ENCODE data around the gene RCSD1. TPM values are rescaled to one million over a fixed set of nuclear protein-coding genes. Genes with fewer than 3 reads are reported as not detected.

The RCSD1 gene
- total RNA-seq, 1 donor from 2014 or later = 0.98 TPM

DNA sequence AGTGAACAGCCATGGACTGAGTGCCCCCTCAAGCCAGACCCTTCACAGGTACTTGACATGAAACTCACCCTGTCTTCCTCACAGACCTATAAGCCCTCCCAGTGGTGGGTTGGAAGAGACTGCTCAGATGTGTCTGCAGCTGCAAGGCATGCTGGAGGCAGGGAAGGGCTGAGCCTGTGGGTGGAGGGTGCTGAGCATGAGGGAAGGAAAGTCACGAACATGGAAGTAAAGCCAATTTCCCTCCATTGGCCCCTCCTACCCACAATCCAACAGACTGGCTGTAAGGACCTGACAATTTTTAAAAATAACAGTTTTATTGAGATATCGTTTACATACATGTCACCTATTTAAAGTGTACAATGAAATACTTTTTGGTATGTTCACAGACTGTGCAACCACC is 44.1 kb downstream of the RCSD1 start:
- Histone ChIP-seq H4K20me1 (ENCODE audit: insufficient read depth, low read length) (no peaks in the 10 kb centered on the region), H3K9me3 (ENCODE audit: insufficient read depth, low read depth, low read length) (no peaks in the 10 kb centered on the region), H2AFZ (ENCODE audit: low read depth, low read length) (no peak overlapping the region), H3K27ac (ENCODE audit: low read depth, low read length) (no peak overlapping the region), H3K9ac (ENCODE audit: low read length) (no peak overlapping the region), H3K36me3 (ENCODE audit: insufficient read depth, low read length) (no peaks in the 10 kb centered on the region), H3K79me2 (ENCODE audit: insufficient read depth, low read length) (no peaks in the 10 kb centered on the region), H3K27me3 (ENCODE audit: insufficient read depth, low read length) (peaks cover 6% of the 10 kb centered on the region), H3K4me2 (ENCODE audit: low read length) (no peak overlapping the region), H3K4me3 (ENCODE audit: insufficient read depth, low read depth, low read length) (no peak overlapping the region), H3K4me1 (ENCODE audit: insufficient read depth, low read length) (no peaks in the 10 kb centered on the region)
- Mint-ChIP-seq H3K36me3 (ENCODE audit: low read depth, unreplicated experiment) (no peaks in the 10 kb centered on the region), H3K4me1 (ENCODE audit: low read depth, unreplicated experiment) (peaks cover 6% of the 10 kb centered on the region), H3K27ac (ENCODE audit: unreplicated experiment) (no peak overlapping the region), H3K4me3 (ENCODE audit: unreplicated experiment) (no peak overlapping the region), H3K27me3 (ENCODE audit: low read depth, unreplicated experiment) (peaks cover 28% of the 10 kb centered on the region), H3K9me3 (ENCODE audit: unreplicated experiment) (peaks cover 3% of the 10 kb centered on the region)
- DNase-seq (ENCODE audit: low read depth) = no peak
- FAIRE-seq = no peak
- TF ChIP-seq, protein P1, sequence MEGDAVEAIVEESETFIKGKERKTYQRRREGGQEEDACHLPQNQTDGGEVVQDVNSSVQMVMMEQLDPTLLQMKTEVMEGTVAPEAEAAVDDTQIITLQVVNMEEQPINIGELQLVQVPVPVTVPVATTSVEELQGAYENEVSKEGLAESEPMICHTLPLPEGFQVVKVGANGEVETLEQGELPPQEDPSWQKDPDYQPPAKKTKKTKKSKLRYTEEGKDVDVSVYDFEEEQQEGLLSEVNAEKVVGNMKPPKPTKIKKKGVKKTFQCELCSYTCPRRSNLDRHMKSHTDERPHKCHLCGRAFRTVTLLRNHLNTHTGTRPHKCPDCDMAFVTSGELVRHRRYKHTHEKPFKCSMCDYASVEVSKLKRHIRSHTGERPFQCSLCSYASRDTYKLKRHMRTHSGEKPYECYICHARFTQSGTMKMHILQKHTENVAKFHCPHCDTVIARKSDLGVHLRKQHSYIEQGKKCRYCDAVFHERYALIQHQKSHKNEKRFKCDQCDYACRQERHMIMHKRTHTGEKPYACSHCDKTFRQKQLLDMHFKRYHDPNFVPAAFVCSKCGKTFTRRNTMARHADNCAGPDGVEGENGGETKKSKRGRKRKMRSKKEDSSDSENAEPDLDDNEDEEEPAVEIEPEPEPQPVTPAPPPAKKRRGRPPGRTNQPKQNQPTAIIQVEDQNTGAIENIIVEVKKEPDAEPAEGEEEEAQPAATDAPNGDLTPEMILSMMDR (IDR thresholded peaks at IDR 0.05; ENCODE audit: insufficient read depth, low read depth, low read length) = no peak
- no peak for TF ChIP-seq EZH2 (IDR thresholded peaks at IDR 0.05; ENCODE audit: insufficient read depth, low read length)

DNA sequence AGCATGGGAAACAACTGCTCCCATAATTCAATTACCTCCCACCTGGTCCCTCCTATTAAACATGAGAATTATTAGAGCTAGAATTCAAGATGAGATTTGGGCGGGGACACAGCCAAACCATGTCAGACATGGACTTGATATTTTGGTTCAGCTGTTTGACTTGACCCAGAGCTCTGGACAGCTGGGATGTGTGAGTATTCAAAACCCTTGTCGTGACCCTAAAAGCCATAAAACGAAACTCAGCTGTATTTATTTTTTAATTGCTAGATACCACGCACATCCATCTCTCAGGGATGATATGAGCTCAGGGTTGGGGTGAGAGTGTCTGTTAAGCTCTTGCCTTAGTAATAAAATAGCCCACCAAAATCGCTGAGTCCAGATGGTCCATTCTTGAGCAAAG is 45.4 kb downstream of the RCSD1 start:
- peaks cover 3% of the 10 kb centered on the region for H3K9me3 Mint-ChIP-seq (ENCODE audit: unreplicated experiment)
- Histone ChIP-seq H3K36me3 (ENCODE audit: insufficient read depth, low read length) (no peaks in the 10 kb centered on the region), H3K27me3 (ENCODE audit: insufficient read depth, low read length) (peaks cover 6% of the 10 kb centered on the region), H3K9ac (ENCODE audit: low read length) (no peak overlapping the region), H3K27ac (ENCODE audit: low read depth, low read length) (no peak overlapping the region), H3K9me3 (ENCODE audit: insufficient read depth, low read depth, low read length) (no peaks in the 10 kb centered on the region), H3K4me1 (ENCODE audit: insufficient read depth, low read length) (no peaks in the 10 kb centered on the region), H3K4me3 (ENCODE audit: insufficient read depth, low read depth, low read length) (no peak overlapping the region), H3K4me2 (ENCODE audit: low read length) (no peak overlapping the region), H2AFZ (ENCODE audit: low read depth, low read length) (no peak overlapping the region), H3K79me2 (ENCODE audit: insufficient read depth, low read length) (no peaks in the 10 kb centered on the region), H4K20me1 (ENCODE audit: insufficient read depth, low read length) (no peaks in the 10 kb centered on the region)
- TF ChIP-seq, protein P1 (IDR thresholded peaks at IDR 0.05; ENCODE audit: insufficient read depth, low read depth, low read length) = no peak
- TF ChIP-seq EZH2 (IDR thresholded peaks at IDR 0.05; ENCODE audit: insufficient read depth, low read length) = no peak
- peaks cover 3% of the 10 kb centered on the region for H3K4me1 Mint-ChIP-seq (ENCODE audit: low read depth, unreplicated experiment)
- no peak overlapping the region for H3K4me3 Mint-ChIP-seq (ENCODE audit: unreplicated experiment)
- no peak for DNase-seq (ENCODE audit: low read depth)
- H3K27me3 Mint-ChIP-seq (ENCODE audit: low read depth, unreplicated experiment) = peaks cover 28% of the 10 kb centered on the region
- FAIRE-seq = no peak
- H3K27ac Mint-ChIP-seq (ENCODE audit: unreplicated experiment) = no peak overlapping the region
- no peaks in the 10 kb centered on the region for H3K36me3 Mint-ChIP-seq (ENCODE audit: low read depth, unreplicated experiment)

DNA sequence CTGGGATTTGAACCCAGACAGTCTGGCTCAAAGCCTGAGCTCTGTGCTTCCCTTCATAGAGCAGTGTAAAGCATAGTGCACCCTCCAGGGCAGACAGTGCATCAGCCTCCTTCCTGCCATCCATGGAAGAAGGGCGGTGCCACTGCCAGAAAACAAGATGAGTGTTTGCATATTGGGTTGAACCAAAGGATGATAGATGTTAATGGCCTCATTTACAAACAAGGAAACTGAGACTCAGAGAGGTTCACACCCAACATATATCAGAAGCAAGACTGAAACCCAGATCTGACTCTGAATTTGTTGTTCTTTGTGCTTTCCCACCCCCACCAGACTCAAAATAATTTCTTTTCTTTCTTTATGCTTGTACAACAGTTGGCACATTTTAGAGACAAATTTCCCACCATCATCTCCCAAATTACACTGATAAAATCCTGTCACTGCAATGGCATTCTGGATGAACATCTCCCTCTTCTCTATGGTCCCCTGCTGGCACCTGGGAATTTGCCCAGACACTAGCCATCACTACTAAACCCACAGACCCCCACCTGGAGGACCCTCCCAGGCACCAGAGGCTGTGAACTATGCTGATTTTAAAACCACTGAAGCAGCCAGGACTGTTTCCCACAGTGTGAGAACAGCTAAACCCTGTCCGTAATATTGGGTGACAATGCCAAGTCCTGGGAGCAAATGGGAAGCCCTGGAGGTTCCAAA is 46.3 kb downstream of the RCSD1 start:
- H3K36me3 ChIP-seq (ENCODE audit: insufficient read depth, low read length) = no peaks in the 10 kb centered on the region
- H3K27ac ChIP-seq (ENCODE audit: low read depth, low read length) = no peak overlapping the region
- H3K27ac Mint-ChIP-seq (ENCODE audit: unreplicated experiment) = no peak overlapping the region
- H3K27me3 Mint-ChIP-seq (ENCODE audit: low read depth, unreplicated experiment) = peaks cover 26% of the 10 kb centered on the region
- H2AFZ ChIP-seq (ENCODE audit: low read depth, low read length) = no peak overlapping the region
- H4K20me1 ChIP-seq (ENCODE audit: insufficient read depth, low read length) = no peaks in the 10 kb centered on the region
- H3K4me3 Mint-ChIP-seq (ENCODE audit: unreplicated experiment) = no peak overlapping the region
- H3K4me2 ChIP-seq (ENCODE audit: low read length) = no peak overlapping the region
- no peaks in the 10 kb centered on the region for H3K4me1 ChIP-seq (ENCODE audit: insufficient read depth, low read length)
- H3K4me1 Mint-ChIP-seq (ENCODE audit: low read depth, unreplicated experiment) = peaks cover 3% of the 10 kb centered on the region
- no peak overlapping the region for H3K4me3 ChIP-seq (ENCODE audit: insufficient read depth, low read depth, low read length)
- peaks cover 6% of the 10 kb centered on the region for H3K27me3 ChIP-seq (ENCODE audit: insufficient read depth, low read length)
- DNase-seq (ENCODE audit: low read depth) (no peak), FAIRE-seq (no peak)
- peaks cover 3% of the 10 kb centered on the region for H3K9me3 Mint-ChIP-seq (ENCODE audit: unreplicated experiment)
- no peaks in the 10 kb centered on the region for H3K9me3 ChIP-seq (ENCODE audit: insufficient read depth, low read depth, low read length)
- H3K79me2 ChIP-seq (ENCODE audit: insufficient read depth, low read length) = no peaks in the 10 kb centered on the region
- no peak for TF ChIP-seq EZH2 (IDR thresholded peaks at IDR 0.05; ENCODE audit: insufficient read depth, low read length)
- TF ChIP-seq, protein P1 (IDR thresholded peaks at IDR 0.05; ENCODE audit: insufficient read depth, low read depth, low read length) = no peak
- no peaks in the 10 kb centered on the region for H3K36me3 Mint-ChIP-seq (ENCODE audit: low read depth, unreplicated experiment)
- H3K9ac ChIP-seq (ENCODE audit: low read length) = no peak overlapping the region

Data from astrocyte (in vitro differentiated cells and primary cell).